ENCODE results near the gene PAN3.

GRCh38 chr13:28147495-28147894 is 9.2 kb downstream of the PAN3 start:
- no peak for TF ChIP-seq REST (IDR thresholded peaks at IDR 0.05; ENCODE audit: unreplicated experiment)
- no peak for TF ChIP-seq CTCF (conservative IDR thresholded peaks at IDR 0.05; ENCODE audit: low read depth in 2 of 2)
- no peak for TF ChIP-seq EZH2 (IDR thresholded peaks at IDR 0.05; ENCODE audit: low read depth, unreplicated experiment)
- TF ChIP-seq POLR2AphosphoS5 (IDR thresholded peaks at IDR 0.05; ENCODE audit: low read depth), result no peak
- no peak for TF ChIP-seq EZH2phosphoT487 (IDR thresholded peaks at IDR 0.05; ENCODE audit: unreplicated experiment)
- TF ChIP-seq JUNB (IDR thresholded peaks at IDR 0.05; ENCODE audit: unreplicated experiment), result no peak
- TF ChIP-seq ZNF331 (CRISPR knock-in tag; IDR thresholded peaks at IDR 0.05; ENCODE audit: low read depth), result no peak
- no peak for TF ChIP-seq STAT1 (IDR thresholded peaks at IDR 0.05; ENCODE audit: unreplicated experiment)
- no peak for TF ChIP-seq ETS1 (IDR thresholded peaks at IDR 0.05)
- no peak for TF ChIP-seq CREB1 (CRISPR knock-in tag; IDR thresholded peaks at IDR 0.05; ENCODE audit: low read depth)
- no peak for TF ChIP-seq NANOG (IDR thresholded peaks at IDR 0.05; ENCODE audit: borderline replicate concordance)
- no peak for TF ChIP-seq ZNF114 (CRISPR knock-in tag; IDR thresholded peaks at IDR 0.05)
- TF ChIP-seq ZNF462 (CRISPR knock-in tag; IDR thresholded peaks at IDR 0.05), result no peak

Measured in GM23338 (cell line).